HT1080 (cell line): Measurements from ENCODE around the gene UGT2B11. TPM values are rescaled to one million over a fixed set of nuclear protein-coding genes. Genes with fewer than 3 reads are reported as not detected.
"Not testable (repeated sequence)": the region's sequence is repeated elsewhere in the genome, so short reads cannot be mapped to it uniquely, and the experiment has no call there.

ENCODE experiments used
- DNase-seq: peaks from one replicate; pipeline ENCODE4 v3.0.0-alpha.2; 2015; ENCODE audit warnings: low read depth
- polyA plus RNA-seq, 2 experiments: library from polyadenylated mRNA; depleted of rRNA; stranded (reverse); fragments of >200 nt; gene quantifications; 2 replicates each; pipeline ENCODE4 v1.2.3, GENCODE V29; 2015
- total RNA-seq: library from RNA; depleted of rRNA; stranded (reverse); fragments of >200 nt; shearing (Covaris generic); gene quantifications from 2 replicates; pipeline ENCODE4 v1.2.3, GENCODE V29; 2014; rRNA removed

The UGT2B11 gene
- not detected in 2 replicates for total RNA-seq
- polyA plus RNA-seq (2015; cell fraction: cytosol; rRNA removed) = not detected in 2 replicates
- not detected in 2 replicates for polyA plus RNA-seq (2015; cell fraction: nucleus; rRNA removed)

GRCh38 chr4:69214716-69215115 is at the start of gene UGT2B11:
UGT2B11 (minus strand) TSS chr4:69214748; CDS start chr4:69214722, 26 bp downstream.
- DNase-seq = no peak

GRCh38 chr4:69253147-69253772 is 38.7 kb upstream of the UGT2B11 start:
- not testable (repeated sequence) for DNase-seq

GRCh38 chr4:69250884-69251283 is 36.3 kb upstream of the UGT2B11 start:
- DNase-seq = not testable (repeated sequence)

- not testable (repeated sequence) for DNase-seq
Observed at GRCh38 chr4:69242562-69243240, 28.2 kb upstream of the UGT2B11 start.

- not testable (repeated sequence) for DNase-seq
Observed at GRCh38 chr4:69241746-69242145, 27.2 kb upstream of the UGT2B11 start.

GRCh38 chr4:69240787-69241186 is 26.2 kb upstream of the UGT2B11 start:
- DNase-seq = not testable (repeated sequence)

- no peak for DNase-seq
Observed at GRCh38 chr4:69239557-69240168, 25.1 kb upstream of the UGT2B11 start.

- DNase-seq = no peak
Observed at GRCh38 chr4:69239092-69239491, 24.5 kb upstream of the UGT2B11 start.

- DNase-seq = peak; percentile 11
Observed at GRCh38 chr4:69224891-69225290, 10.3 kb upstream of the UGT2B11 start.

GRCh38 chr4:69223277-69223676 is 8.7 kb upstream of the UGT2B11 start:
- DNase-seq = not testable (repeated sequence)

- DNase-seq = peak; percentile 15
Observed at GRCh38 chr4:69218491-69218890, 3.9 kb upstream of the UGT2B11 start.

GRCh38 chr4:69210911-69211310 is 3.6 kb downstream of the UGT2B11 start:
- no peak for DNase-seq

- DNase-seq = not testable (repeated sequence)
Observed at GRCh38 chr4:69198506-69198905, 16.0 kb downstream of the UGT2B11 start.

GRCh38 chr4:69196209-69196965 is 18.2 kb downstream of the UGT2B11 start:
- peak; percentile 29 for DNase-seq

- DNase-seq = no peak
Observed at GRCh38 chr4:69194166-69194565, 20.4 kb downstream of the UGT2B11 start.

GRCh38 chr4:69191905-69192304 is 22.6 kb downstream of the UGT2B11 start:
- not testable (repeated sequence) for DNase-seq

- DNase-seq = not testable (repeated sequence)
Observed at GRCh38 chr4:69190621-69191020, 23.9 kb downstream of the UGT2B11 start.

- not testable (repeated sequence) for DNase-seq
Observed at GRCh38 chr4:69181519-69182169, 32.9 kb downstream of the UGT2B11 start.

- DNase-seq = not testable (repeated sequence)
Observed at GRCh38 chr4:69179817-69180216, 34.7 kb downstream of the UGT2B11 start.

- DNase-seq = not testable (repeated sequence)
Observed at GRCh38 chr4:69178751-69179205, 35.8 kb downstream of the UGT2B11 start.
